Testis (tissue), 2 donors: ENCODE results near the gene DAB2.

ENCODE experiments used
- CTCF ChIP-seq, 3 experiments: fragments of 450-650 bp in 2 of 3; fragments of 200-600 bp in 1 of 3; sonication (generic) in 1 of 3; IDR thresholded peaks; one replicate each; pipeline ENCODE4 v1.5.1; 2016 to 2019; ENCODE audit warnings: antibody characterized with exemption in 3 of 3, mild to moderate bottlenecking in 2 of 3, moderate library complexity in 1 of 3
- POLR2A ChIP-seq: fragments of 450-650 bp; IDR thresholded peaks from one replicate; pipeline ENCODE4 v1.6.1; 2017; ENCODE audit warnings: antibody characterized with exemption, mild to moderate bottlenecking, moderate library complexity

- TF ChIP-seq CTCF (IDR thresholded peaks at IDR 0.05) (no peak), POLR2A (no peak)
Measured at GRCh38 chr5:39369123-39369815, 55.5 kb downstream of the DAB2 start.
